Right ventricle myocardium inferior (tissue), 1 donor: ENCODE data around the gene LRRC36. TPM values are rescaled to one million over a fixed set of nuclear protein-coding genes. Genes with fewer than 3 reads are reported as not detected.
"Not testable (repeated sequence)": the region's sequence is repeated elsewhere in the genome, so short reads cannot be mapped to it uniquely, and the experiment has no call there.

ENCODE experiments used
- ATAC-seq: fragments of 200-7000 bp; cut with Tn5 transposase; one replicate; pipeline ENCODE4 v1.9.1; 2020; ENCODE audit warnings: mild to moderate bottlenecking, moderate library complexity
- DNase-seq: peaks from one replicate; pipeline ENCODE4 v3.0.0; 2021; ENCODE audit errors: missing footprints
- intact Hi-C: fragments of 100-400 bp; cut with DNase I; formaldehyde crosslinking; loops from one replicate; pipeline ENCODE4 v1.11.0; 2022
- total RNA-seq: library from RNA; stranded (reverse); fragmentation: NEBNext Ultra II Directional; extraction: Animal tissue kit (Norgen Biotek cat#: 25700); gene quantifications from one replicate; pipeline ENCODE4 v1.2.1, GENCODE V29; 2021
- donor health status: DM: no; HTN: yes; CAD: no; lungs with severe emphysema.

The LRRC36 gene
- total RNA-seq, 1 donor from 2014 or later: not detected

GRCh38 chr16:67407788-67408452 is 81.3 kb downstream of the LRRC36 start:
- DNase-seq (no peak), ATAC-seq (no peak)
- intact Hi-C loops: no loop called here

GRCh38 chr16:67409631-67410030 is 83.0 kb downstream of the LRRC36 start:
- DNase-seq: no peak
- no peak for ATAC-seq
- intact Hi-C loops: no loop called here

GRCh38 chr16:67411339-67411738 is 84.7 kb downstream of the LRRC36 start:
- intact Hi-C loops: no loop called here
- no peak for DNase-seq
- ATAC-seq: no peak

- intact Hi-C loops: no loop called here
- no peak for ATAC-seq
- no peak for DNase-seq
Observed at GRCh38 chr16:67412294-67412693, 85.7 kb downstream of the LRRC36 start.

- no peak for DNase-seq
- ATAC-seq: no peak
- intact Hi-C loops: no loop called here
Observed at GRCh38 chr16:67413978-67414911, 87.6 kb downstream of the LRRC36 start.

DNA sequence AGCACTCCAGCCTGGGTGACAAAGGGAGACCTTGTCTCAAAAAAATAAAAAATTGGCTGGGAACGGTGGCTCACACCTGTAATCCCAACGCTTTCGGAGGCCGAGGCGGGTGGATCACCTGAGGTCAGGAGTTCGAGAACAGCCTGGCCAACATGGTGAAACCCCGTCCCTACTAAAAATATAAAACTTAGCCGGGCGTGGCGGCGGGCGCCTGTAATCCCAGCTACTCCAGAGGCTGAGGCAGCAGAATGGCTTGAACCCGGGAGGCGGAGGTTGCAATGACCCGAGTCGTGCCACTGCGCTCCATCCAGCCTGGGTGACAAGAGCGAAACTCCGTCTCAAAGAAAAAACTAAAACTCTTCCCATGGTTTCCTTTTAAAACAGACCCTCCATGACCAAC is 88.8 kb downstream of the LRRC36 start:
- DNase-seq, intact Hi-C loops, ATAC-seq: not testable (repeated sequence)

GRCh38 chr16:67415872-67416793 is 89.5 kb downstream of the LRRC36 start, which contains the start of gene ZDHHC1:
TSS of gene ZDHHC1 (minus strand) at chr16:67416477. CDS start at chr16:67407775, 8,702 bp downstream.
- intact Hi-C loops: loop anchor here (1.0 kb wide), 1 partner anchor 155 kb away; no protein-coding TSS in a partner anchor
- peak; percentile 97 for ATAC-seq
- peak; percentile 87 for DNase-seq

GRCh38 chr16:67417333-67418061 is 90.9 kb downstream of the LRRC36 start:
- intact Hi-C loops: no loop called here
- ATAC-seq (no peak), DNase-seq (no peak)

DNA sequence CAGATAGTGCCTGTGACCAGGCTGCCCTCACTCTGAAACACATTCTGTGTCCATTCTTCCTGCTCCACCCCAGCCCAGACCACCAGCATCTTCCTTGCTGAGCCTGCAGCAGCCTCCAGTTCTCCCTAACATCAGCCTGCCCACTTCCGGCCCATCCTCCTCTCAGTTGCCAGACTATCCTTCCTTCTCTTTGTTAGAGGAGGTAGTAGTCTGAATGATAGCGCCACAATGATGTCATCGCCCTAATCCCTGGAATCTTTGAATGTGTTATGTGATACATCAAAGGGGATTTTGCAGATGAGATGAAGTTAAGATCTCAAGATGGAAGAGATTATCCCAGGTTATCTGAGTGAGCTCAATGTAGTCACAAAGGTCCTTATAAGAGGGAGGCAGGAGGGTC is 92.9 kb downstream of the LRRC36 start:
- ATAC-seq (no peak), DNase-seq (no peak)
- intact Hi-C loops: no loop called here

GRCh38 chr16:67419931-67420330 is 93.3 kb downstream of the LRRC36 start:
- DNase-seq (no peak), ATAC-seq (no peak)
- intact Hi-C loops: no loop called here

GRCh38 chr16:67421030-67421429 is 94.4 kb downstream of the LRRC36 start:
- ATAC-seq (no peak), DNase-seq (no peak)
- intact Hi-C loops: no loop called here

GRCh38 chr16:67423015-67423414 is 96.4 kb downstream of the LRRC36 start:
- DNase-seq (no peak), ATAC-seq (no peak)
- intact Hi-C loops: no loop called here

DNA sequence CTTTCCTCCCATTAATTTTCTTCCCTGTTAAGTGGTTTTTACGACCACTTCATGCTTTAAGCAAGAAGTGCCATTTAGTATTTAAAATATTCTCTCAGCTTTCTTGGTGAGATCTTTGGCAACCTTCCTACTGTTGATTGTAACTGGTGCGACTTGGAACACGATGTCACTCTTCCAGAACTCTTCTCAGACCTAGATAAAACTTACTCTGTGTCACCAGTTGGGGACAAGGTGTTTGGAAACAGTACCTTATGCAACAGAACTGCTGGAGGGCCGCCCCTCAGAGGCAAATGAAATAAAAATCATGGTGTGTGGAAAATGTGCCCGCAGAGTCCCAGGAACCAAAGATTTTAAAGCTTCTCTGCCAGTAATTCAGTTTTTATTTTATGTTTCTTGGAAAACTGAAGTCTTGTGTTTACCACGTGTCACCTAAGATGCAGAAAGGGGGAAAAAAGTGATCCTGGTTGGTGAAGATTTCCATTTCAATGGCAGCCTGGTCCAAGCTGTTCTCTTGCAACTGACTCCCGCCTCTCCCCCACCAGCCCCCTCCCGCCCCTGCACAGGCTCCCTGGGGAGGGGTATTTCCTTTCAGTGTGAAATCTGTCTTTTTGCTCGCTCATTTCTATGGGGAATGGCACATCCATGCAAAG is 97.1 kb downstream of the LRRC36 start:
- no peak for DNase-seq
- ATAC-seq: no peak
- intact Hi-C loops: no loop called here

DNA sequence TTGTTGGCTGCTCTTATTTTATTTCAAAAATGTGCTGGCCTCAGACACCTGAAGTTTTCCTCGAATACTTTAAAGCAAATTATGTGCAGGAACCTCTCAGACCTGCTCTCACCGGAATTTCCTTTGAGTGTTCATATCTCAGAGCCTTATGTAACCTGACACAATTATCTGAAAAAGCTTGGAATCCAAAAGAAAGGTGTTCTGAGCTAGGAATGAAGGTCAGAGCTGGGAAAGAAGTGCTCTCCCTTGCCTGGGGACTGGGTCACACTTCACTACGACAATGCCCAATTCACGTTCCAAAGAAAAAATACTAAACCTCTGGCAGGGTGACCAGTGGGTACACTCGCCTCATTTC is 97.6 kb downstream of the LRRC36 start:
- ATAC-seq (no peak), DNase-seq (no peak)
- intact Hi-C loops: no loop called here

DNA sequence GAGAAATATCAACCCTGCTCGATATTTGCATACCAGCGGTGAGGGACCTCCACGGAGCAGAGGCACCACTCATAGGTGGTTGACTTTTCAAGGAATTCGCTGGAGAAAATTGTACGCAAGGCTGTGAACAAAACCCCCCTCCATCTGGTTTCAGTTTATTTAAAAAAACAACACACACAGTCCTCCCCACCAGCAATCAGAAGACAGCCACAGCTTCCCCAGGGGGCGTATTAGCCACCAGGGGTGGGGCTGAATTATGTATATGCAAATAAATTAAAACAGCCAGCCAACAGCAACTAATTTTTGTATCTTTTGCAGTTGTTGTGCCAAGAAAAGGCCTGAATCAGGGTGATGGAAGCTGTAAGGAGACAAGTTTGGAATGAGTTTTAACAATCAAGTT is 98.4 kb downstream of the LRRC36 start:
- ATAC-seq (no peak), DNase-seq (no peak)
- intact Hi-C loops: no loop called here

GRCh38 chr16:67425580-67425979 is 99.0 kb downstream of the LRRC36 start:
- no peak for DNase-seq
- no peak for ATAC-seq
- intact Hi-C loops: no loop called here

- intact Hi-C loops: no loop called here
- no peak for DNase-seq
- no peak for ATAC-seq
Observed at GRCh38 chr16:67426022-67426421, 99.4 kb downstream of the LRRC36 start.

DNA sequence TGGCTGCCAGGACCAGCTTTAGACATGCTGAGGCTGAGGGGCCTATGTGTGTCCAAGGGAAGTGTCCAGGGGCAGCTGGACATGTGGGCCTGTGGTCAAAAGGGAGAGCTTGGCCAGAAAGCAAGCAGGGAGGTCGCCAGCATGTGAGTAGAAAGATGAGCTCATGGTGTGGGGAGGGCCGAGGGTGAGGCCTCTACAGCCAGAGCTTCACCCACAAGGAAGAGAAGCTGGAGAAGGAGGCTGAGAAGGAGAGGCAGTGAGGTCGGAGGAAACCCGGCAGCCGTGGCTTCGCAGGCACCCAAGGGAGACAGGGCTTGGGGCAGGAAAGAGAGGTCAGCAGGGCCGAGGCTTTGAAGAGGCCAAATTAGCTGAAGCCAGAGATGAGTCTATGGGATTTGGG is 100.3 kb downstream of the LRRC36 start:
- ATAC-seq: no peak
- intact Hi-C loops: no loop called here
- DNase-seq: no peak
